Tibial artery (tissue), 4 donors: Measurements from ENCODE around the gene CCNQ.

Experiments used
- DNase-seq, 2 donors: peaks; one replicate each; pipeline ENCODE4 v3.0.0-alpha.2; 2019
- H3K27ac ChIP-seq, 2 donors: fragments of 200-600 bp; sonication (generic) in 1 of 2; 1 replicate in 1 of 2; 2 replicates in 1 of 2; pipeline ENCODE4 v1.5.1; 2018 to 2019; ENCODE audit warnings: mild to moderate bottlenecking in 1 of 2
- H3K27me3 ChIP-seq, 2 donors: fragments of 200-600 bp; sonication (generic) in 1 of 2; one replicate each; pipeline versions ENCODE4 v1.5.1 to v1.6.0; 2016 to 2019
- H3K36me3 ChIP-seq, 3 donors: fragments of 200-600 bp; sonication (generic) in 2 of 3; one replicate each; pipeline ENCODE4 v1.5.1; 2016 to 2019; ENCODE audit warnings: mild to moderate bottlenecking in 2 of 3
- H3K4me1 ChIP-seq, 4 donors: fragments of 200-600 bp; sonication (generic) in 2 of 4; 1 replicate in 3 of 4; 2 replicates in 1 of 4; pipeline ENCODE4 v1.5.1; 2016 to 2019
- H3K4me3 ChIP-seq, 2 donors: fragments of 200-600 bp; sonication (generic) in 1 of 2; 1 replicate in 1 of 2; 2 replicates in 1 of 2; pipeline ENCODE4 v1.5.1; 2018 to 2019; ENCODE audit warnings: mild to moderate bottlenecking in 2 of 2
- H3K9me3 ChIP-seq, 3 donors: fragments of 200-600 bp; sonication (generic) in 1 of 3; one replicate each; pipeline ENCODE4 v1.5.1; 2016 to 2019
- intact Hi-C: fragments of 100-400 bp; cut with DNase I; formaldehyde crosslinking; loops from one replicate; pipeline ENCODE4 v1.15.0; 2023; ENCODE audit warnings: low total_unique reads
- TF ChIP-seq, protein P1 (sequence below), 2 experiments: fragments of 200-600 bp in 1 of 2; fragments of 450-650 bp in 1 of 2; IDR thresholded peaks; one replicate each; pipeline ENCODE4 v1.5.1; 2017 to 2019; ENCODE audit warnings: antibody characterized with exemption in 2 of 2, mild to moderate bottlenecking in 1 of 2, moderate library complexity in 1 of 2

The CCNQ gene

DNA sequence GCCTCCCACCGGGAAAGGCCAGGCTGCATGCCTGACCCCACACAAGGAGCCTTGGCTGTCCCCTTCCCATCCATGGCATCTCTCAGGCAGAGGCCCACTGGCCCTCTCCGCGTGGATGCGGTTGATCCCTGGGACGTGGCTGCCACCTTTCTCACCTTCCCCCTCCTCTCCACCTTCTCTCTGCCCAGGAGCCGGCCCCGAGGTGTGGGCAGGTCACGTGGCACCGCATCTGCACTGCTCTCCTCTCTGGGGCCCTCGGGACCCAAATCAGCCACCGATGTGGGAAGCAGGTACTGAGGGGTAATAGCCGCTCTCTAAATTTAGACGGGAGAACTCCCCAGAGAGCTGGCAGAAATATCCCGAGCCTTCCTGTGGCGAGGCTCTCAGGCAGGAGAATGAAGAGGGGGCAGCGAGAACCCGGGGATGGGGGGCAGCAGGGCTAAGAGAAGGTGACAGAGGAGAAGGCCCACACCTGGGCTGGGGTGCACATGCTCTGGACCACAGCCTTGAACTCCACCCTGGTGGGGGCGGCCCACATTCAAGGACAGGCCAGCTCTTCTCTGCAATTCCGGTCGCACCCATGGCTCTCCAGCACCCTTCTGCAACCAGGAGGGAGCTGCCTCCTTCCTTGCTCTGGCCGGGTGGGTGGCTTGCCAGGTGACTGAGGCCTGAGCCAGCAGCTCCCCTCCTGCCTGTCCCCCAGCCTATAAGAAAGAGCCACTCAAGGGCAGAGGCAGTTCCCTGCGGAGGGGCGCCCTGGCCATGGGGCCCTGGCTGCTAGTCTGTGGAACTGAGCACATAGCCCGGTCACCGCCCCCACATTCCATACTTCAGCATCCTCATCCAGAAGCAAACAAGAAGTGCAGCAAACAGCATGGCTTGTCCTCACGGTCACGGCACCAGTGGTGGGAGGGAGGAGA, 38.4 kb upstream of the CCNQ start:
- H3K4me1 ChIP-seq, result peaks cover 0 to 10% (median 4%) of the 10 kb centered on the region in 4 donors
- intact Hi-C loops, result no loop called here
- no peaks in the 10 kb centered on the region for H3K36me3 ChIP-seq
- no peak overlapping the region for H3K4me3 ChIP-seq
- H3K27me3 ChIP-seq, result peaks cover 0 to 16% of the 10 kb centered on the region in 2 donors
- TF ChIP-seq, protein P1, sequence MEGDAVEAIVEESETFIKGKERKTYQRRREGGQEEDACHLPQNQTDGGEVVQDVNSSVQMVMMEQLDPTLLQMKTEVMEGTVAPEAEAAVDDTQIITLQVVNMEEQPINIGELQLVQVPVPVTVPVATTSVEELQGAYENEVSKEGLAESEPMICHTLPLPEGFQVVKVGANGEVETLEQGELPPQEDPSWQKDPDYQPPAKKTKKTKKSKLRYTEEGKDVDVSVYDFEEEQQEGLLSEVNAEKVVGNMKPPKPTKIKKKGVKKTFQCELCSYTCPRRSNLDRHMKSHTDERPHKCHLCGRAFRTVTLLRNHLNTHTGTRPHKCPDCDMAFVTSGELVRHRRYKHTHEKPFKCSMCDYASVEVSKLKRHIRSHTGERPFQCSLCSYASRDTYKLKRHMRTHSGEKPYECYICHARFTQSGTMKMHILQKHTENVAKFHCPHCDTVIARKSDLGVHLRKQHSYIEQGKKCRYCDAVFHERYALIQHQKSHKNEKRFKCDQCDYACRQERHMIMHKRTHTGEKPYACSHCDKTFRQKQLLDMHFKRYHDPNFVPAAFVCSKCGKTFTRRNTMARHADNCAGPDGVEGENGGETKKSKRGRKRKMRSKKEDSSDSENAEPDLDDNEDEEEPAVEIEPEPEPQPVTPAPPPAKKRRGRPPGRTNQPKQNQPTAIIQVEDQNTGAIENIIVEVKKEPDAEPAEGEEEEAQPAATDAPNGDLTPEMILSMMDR (IDR thresholded peaks at IDR 0.05), result no peak
- peaks cover 0 to 5% (median 2%) of the 10 kb centered on the region in 3 donors for H3K9me3 ChIP-seq
- H3K27ac ChIP-seq, result no peak overlapping the region
- peak in 1 of 2 donors; percentile 20 for DNase-seq

DNA sequence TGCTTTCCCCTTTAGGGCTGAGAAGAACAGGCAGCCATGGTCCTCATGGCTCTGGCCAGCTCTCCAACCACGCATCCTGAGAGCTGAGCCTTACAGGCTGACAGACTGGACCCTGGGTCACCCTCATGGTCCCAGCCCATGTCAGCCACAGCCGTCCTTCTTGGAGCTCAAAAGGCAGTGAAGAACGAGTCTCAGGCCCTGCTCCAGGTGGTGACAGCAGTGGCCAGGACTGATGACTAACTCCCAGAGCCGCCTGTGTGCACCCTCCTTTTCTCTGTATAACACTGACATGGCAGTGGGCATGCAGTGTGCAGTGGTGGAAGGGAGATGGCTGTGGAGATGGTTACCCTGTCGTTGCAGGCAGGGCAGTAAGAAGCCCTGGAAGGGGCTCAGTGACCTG, 37.8 kb upstream of the CCNQ start:
- H3K9me3 ChIP-seq, result peaks cover 0 to 6% (median 5%) of the 10 kb centered on the region in 3 donors
- H3K4me3 ChIP-seq, result no peak overlapping the region
- H3K36me3 ChIP-seq, result no peaks in the 10 kb centered on the region
- no peak overlapping the region for H3K27ac ChIP-seq
- no peak for DNase-seq
- H3K27me3 ChIP-seq, result peaks cover 0 to 9% of the 10 kb centered on the region in 2 donors
- intact Hi-C loops, result no loop called here
- peaks cover 0 to 3% (median under 1%) of the 10 kb centered on the region in 4 donors for H3K4me1 ChIP-seq
- TF ChIP-seq, protein P1 (IDR thresholded peaks at IDR 0.05), result no peak

DNA sequence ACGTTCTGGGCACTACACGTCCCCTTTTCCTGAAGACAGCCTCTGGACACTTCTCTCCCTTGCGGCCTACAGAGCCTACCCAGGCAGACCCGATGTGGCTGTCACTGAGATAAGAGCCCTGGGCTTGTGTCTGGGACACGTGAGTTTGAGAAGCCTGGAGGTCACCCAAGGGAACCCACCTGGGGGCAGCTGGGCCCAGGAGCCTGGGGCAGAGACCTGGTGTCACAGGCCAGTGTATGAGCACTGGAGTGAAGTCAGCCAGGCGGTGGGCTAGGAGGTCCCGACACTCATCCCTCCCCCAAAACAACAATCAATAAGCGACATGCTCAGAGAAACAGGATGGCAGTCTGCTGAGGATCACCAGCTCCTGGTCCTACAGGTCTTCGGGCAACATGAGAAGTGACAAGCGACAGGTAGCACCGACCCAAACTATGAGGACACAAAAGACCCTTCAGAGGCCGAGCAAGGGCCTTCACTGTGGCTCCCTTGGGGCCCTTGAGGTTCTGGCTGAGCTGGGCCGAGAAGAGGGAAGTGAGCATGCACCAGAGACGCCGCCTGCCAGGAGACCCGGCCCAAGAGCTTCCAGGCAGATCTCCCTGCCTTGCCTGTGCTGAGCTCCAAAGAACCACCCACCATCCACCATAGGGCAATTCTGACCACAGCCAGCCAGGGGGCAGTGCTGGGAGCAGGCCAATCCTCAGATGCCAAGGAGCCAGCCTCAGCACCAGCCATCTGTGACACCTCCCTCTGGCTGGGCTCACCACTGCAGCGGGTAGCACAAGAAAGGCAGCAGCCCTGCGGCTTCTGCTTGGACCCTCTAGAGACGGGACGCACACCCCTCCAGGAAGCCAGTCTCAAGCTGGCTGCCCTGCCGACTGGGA, 37.1 kb upstream of the CCNQ start:
- peaks cover 0 to 3% of the 10 kb centered on the region in 2 donors for H3K27me3 ChIP-seq
- H3K36me3 ChIP-seq, result no peaks in the 10 kb centered on the region
- no peaks in the 10 kb centered on the region for H3K4me1 ChIP-seq
- TF ChIP-seq, protein P1 (IDR thresholded peaks at IDR 0.05), result no peak
- H3K4me3 ChIP-seq, result no peak overlapping the region
- intact Hi-C loops, result no loop called here
- no peak overlapping the region for H3K27ac ChIP-seq
- peaks cover 0 to 11% (median 5%) of the 10 kb centered on the region in 3 donors for H3K9me3 ChIP-seq
- no peak for DNase-seq

DNA sequence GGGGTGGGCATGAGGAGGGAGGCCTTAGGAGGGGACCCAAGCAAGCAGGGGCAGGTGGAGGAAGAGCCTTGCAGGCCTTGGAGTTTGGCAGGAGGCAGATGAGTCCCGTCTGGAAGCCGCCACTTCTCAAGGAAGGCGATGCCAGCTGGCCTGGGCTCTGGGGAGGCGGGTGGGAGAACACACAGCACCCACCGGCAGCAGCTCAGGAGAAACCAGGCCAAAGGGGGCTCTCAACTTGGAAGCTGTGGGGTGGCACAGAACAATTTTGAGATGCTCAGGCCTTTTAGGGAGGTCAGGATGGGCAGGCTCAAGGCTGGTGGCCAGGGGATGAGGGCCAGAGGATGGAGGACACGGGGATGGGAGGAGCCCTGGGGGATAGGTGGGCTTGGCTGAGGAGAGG, 36.4 kb upstream of the CCNQ start:
- Histone ChIP-seq H3K27me3 (no peaks in the 10 kb centered on the region), H3K36me3 (no peaks in the 10 kb centered on the region), H3K9me3 (peaks cover 0 to 16% (median 5%) of the 10 kb centered on the region in 3 donors), H3K4me1 (no peaks in the 10 kb centered on the region), H3K27ac (no peak overlapping the region), H3K4me3 (no peak overlapping the region)
- DNase-seq, result no peak
- intact Hi-C loops, result no loop called here
- TF ChIP-seq, protein P1 (IDR thresholded peaks at IDR 0.05), result no peak

DNA sequence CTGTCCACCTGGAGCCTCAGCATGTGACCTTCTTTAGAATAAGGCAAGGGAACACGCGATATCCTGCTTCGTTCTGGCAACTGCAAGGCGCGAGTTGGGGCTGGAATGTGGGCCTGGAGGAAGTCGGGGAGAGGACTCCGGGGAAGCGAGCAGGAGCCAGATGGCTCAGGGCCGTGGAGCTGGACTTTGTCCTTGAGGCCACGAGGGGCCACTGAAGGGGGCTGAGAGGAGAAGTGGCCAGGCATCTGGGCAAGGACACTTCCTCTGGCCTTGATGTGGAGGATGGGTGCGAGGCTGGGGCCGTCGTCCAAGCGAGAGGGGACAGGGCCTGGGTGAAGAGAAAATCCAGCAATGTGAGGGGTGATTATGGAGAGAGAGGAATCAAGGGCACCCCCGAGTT, 35.9 kb upstream of the CCNQ start:
- no peak for DNase-seq
- Histone ChIP-seq H3K4me3 (no peak overlapping the region), H3K36me3 (no peaks in the 10 kb centered on the region), H3K27me3 (no peaks in the 10 kb centered on the region), H3K9me3 (peaks cover 0 to 16% (median 5%) of the 10 kb centered on the region in 3 donors), H3K27ac (no peak overlapping the region), H3K4me1 (no peaks in the 10 kb centered on the region)
- TF ChIP-seq, protein P1 (IDR thresholded peaks at IDR 0.05), result no peak
- intact Hi-C loops, result no loop called here
